Measurements from ENCODE around the gene RAB37.

The RAB37 gene

GRCh38 chr17:74764751-74765286 lies 27.8 kb downstream of the RAB37 start:
- DNase-seq, result no peak

DNA sequence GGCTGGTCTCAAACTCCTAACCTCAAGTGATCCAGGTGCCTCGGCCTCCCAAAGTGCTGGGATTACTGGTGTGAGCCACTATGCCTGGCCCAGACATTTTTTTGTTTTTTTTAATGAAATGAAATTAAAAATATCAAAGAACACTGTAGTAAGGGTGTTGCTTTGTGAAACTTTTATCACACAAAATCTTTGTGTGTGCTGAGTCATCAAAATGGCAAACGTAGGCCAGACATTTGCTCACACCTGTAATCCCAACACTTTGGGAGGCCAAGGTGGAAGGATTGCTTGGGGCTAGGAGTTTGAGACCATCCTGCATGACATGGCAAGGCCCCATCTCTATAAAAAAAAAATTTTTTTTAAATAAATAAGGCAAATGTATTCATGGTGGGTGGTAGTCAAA lies 29.4 kb downstream of the RAB37 start:
- no peak for DNase-seq

- DNase-seq, result no peak
Observed at GRCh38 chr17:74767111-74767516, 30.1 kb downstream of the RAB37 start.

GRCh38 chr17:74768069-74768762 lies 31.2 kb downstream of the RAB37 start:
- peak; percentile 52 for DNase-seq

GRCh38 chr17:74768763-74769114 lies 31.7 kb downstream of the RAB37 start:
- DNase-seq, result no peak

GRCh38 chr17:74769266-74769855 lies 32.3 kb downstream of the RAB37 start:
- no peak for DNase-seq

- DNase-seq, result no peak
Observed at GRCh38 chr17:74769856-74770497, 32.9 kb downstream of the RAB37 start.

DNA sequence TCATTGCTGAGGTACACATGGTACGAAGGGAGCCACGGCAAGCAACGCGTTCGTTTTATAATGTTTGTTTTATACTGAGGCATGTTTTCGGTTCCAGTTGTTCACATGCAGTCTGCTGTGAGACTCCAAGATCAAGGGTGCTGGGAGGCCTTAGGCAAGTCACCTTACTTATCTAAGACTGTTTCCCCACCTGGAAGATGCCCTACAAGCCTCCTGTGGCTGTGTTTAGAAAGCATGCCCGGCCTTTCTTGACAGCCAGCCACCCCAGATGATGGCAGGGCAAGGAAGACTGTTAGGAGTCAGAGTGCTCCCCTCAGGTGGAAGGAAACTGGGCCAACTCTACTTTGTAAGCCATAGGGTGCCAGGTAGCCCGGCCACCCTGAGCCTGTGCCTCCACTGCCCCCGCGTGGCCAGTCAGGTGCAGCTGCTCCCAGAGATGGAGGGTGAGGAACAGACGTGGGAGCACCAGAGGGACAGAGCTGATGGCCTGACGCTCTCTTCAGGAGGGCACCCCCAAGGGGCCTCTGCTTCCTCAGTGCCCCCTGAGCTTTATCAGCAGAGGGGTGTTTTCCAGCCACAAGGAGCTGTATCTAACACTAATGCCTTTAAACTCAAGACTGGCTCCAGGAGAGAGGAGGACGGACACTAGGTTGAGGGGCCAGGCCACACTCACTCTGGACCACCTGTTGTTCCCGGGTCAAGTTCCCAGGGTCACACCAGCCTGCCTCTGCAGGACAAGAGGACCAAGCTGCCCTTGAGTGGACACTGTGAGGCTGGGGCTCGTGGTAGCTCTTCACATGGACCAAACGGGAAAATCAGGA lies 33.7 kb downstream of the RAB37 start:
- no peak for DNase-seq

- DNase-seq, result no peak
Observed at GRCh38 chr17:74771319-74771914, 34.4 kb downstream of the RAB37 start.

DNA sequence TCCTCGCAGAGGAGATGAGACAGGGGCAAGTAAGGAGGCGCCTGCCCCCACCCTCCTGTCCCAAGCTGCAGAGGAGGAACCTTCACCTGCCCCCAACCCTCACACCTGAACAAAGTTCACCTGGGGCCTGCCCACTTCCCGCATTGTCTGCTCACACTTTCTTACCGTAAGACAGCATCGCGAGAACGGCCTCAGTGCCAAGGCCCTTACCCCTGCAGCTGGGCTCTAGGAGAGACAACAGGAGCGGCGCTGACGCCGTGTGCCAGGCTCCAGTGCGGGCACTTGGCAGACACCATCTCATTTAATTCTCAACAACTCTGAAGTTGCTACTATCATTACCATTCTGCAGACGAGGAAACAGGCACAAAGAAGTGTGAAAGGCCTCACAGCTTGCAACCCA lies 35.0 kb downstream of the RAB37 start:
- no peak for DNase-seq

GRCh38 chr17:74773414-74773813 lies 36.4 kb downstream of the RAB37 start:
- DNase-seq, result no peak

DNA sequence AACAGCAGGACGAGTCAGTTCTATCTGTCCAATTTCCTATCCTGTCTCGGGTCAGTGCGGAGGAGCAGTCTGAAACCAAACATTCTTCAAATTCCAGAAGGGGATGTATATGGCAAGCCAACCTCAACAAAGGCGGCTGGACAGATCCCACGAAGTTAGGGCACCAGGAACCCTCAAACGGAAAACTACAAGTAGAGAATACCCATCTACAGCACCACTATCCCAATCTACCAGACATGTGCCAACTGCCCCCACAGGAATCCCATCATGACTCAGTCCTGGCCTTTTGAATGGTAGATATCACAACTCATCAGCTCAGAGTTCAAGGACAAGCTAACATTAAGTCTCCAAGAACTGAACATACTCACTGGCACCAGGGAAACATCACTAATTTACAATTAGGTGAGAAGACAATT lies 36.8 kb downstream of the RAB37 start:
- no peak for DNase-seq

- no peak for DNase-seq
Observed at GRCh38 chr17:74775409-74776043, 38.5 kb downstream of the RAB37 start.

DNA sequence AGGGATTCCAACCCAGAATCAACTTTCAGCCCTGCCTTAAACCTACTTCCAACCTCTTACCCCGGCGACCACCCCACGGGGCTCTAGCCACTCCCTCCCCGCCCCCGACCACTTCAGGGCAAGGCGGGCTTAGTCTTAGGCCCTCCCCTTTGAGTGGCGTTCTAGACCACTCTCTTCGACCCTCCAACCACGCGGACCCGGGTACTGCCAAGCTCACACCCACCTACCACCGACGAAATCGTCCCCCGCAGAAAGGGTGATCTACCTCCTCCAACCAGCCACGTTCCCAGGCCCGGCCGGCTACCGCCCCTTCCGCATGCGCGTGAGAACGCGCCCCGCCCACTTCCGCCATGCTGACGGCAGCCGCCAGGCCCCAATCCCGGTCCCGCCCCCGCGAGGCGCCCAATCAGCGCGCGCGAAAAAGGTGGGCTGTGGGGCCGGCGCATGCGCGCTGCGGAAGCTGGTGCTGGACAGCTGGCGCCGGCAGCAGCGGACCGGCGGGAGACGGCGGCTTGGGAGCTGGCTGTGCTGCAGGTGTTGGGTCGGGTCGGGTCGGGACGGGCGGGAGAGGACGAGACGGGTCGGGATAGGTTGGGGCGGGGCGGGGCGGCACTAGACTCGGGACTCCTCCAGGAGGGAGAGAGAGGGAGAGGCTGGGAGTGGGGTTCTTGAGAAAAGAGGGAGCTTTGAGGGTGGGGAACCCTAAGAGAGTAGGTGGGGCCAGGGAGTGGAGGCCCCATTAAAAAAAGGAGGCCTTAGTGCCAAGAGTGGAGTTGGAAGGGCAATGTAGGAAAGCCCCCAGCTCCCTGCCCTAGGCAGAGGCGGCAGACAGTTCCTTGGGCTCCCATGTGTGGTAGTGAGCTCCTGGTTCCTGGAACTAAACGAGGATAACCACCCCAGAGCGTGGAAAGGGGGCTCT lies 39.2 kb downstream of the RAB37 start, which contains the start of gene NAT9:
Gene NAT9, minus strand, starts transcription at position 302 of the 919 bp plus-strand sequence. CDS start 647 bp downstream, outside the sequence.
- DNase-seq, result peak; percentile 94

DNA sequence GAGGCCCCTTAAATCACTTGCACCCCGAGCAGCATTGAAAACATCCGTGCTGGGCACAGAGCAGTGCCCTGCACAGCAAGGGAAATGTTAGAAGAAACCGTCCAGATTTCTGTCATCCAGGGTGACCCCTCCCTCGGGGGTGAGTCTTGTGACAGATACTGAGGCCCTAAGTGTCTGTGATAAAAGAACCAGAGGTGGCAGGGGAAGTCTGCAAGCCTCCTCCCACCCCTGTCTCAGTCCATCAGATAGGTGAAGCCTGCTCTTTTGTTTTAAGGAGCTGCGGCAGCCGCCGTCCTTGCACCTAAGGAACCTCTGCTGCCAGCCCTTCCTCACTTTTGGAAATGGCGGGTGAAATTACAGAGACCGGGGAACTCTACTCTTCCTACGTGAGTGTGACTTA lies 39.9 kb downstream of the RAB37 start:
- DNase-seq, result no peak

DNA sequence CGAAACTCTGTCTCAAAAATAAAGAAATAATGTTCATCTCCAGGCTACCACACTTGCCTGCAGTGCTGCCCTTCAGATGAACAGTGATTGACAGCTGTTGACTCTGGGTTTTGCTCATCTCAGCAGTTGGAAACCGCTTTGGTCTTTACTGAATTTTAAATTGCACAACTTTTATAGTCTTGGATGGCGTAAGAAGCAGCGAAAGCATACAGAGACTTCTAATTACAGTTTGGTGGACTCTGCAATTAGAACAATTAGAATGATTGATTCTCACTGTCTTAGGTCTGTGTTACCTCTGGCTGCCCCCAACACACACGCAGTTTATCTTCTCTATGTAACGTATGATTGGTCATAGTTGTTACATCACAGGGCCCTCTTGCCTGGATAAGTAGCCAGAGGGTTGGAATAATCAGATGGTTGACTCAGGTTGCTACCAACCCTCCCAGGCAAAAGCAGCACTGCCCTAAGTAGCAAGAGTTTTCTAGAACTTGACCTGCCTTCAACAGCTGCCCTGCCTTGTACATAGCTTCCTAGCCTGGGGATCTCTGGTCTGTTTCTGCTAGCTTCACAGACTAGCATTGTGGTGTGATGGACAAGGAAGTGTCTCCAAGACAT lies 41.0 kb downstream of the RAB37 start:
- DNase-seq, result no peak

DNA sequence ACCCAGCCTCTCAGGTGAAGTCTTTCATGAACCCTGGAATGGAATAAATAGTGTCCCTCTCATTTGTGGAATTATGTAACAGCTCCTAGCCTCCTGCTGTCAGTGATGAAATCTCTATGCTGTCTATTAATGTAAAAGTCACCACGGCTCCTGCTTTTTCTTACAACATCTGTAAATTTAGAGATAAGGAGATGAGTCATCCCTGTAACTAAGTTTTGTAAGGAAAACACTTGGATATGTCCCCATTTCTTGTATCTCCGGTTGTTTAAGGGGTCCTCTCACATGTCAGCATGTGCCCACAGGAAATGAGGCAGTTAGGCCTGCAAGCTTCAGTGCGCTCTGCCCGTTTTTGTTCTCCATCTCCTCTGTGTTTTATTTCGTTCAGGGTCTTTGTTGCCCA lies 41.9 kb downstream of the RAB37 start:
- DNase-seq, result no peak

DNA sequence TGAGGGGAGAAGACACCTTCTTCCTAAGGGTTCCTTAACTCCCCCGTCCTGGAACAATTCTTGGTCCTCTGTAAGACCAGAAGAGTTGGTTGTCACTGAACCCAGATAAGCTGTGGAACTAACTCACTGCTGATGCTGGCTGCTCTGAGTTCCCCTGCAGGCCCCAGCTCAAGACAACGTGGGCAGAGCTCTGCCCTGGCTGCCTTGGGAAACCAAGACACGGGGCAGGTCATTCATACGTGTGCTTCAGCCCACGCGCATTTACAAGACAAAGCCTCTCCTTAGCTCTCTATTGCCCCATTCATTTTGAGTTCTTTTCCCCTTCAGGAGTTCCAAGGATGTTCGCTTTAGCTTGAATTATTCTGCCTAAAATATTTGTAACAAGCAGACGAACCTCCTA lies 42.4 kb downstream of the RAB37 start:
- no peak for DNase-seq

GRCh38 chr17:74779948-74780400 lies 42.9 kb downstream of the RAB37 start:
- no peak for DNase-seq

DNA sequence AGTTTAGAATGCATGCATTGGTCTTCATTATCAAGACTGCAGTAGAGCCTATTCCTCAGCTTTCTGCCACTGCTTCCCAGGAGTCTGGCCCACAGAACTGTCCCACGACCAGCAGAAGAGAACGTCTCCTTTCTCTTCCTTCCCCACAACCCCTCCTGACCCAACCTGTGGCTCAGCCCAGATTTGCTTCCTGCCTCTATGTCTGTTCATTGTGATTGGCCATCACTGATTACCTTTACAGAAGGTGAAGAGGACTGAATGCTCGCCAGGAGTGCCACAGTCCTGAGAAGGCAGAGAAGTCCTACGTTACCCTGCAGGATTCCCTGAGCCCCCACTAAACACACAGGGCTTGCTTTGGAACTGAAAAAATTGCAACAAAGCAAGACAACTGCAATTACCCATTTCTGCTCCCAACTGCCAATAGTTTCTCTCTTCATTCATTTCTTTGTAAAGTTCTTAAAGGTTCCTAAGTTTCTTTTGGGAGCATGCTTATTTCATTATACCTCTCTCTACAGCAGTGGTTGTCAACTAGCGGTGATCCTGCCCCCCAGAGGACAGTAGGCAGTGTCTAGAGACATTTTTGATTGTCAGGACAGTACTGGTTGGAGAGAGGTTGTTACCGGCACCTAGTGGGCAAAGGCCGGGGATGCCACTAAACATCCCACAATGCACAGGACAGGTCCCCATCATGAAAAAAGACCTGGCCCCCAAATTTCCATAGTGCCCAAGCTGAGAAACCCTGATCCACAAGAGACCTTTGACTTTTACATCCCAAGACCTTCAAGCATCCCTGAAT lies 43.6 kb downstream of the RAB37 start:
- peak; percentile 39 for DNase-seq
